Cardiac fibroblast (primary cell): Measurements from ENCODE around the gene FGD6.
A peak's percentile ranks its signal among the peaks of the same experiment; 100 is the strongest.

Experiments
- DNase-seq, 2 donors: peaks; one replicate each; pipeline versions ENCODE4 v3.0.0 to v3.0.0-alpha.2; 2010; ENCODE audit warnings: low read depth in 2 of 2
- H3K4me3 ChIP-seq, 2 donors: replicated peaks in 1 of 2; 1 replicate in 1 of 2; 2 replicates in 1 of 2; pipeline ENCODE4 v1.5.1; 2011; ENCODE audit warnings: low read depth in 2 of 2, low read length in 2 of 2, mild to moderate bottlenecking in 2 of 2, moderate library complexity in 1 of 2
- TF ChIP-seq, protein P1 (sequence below): IDR thresholded peaks from one replicate; pipeline ENCODE4 v1.5.1; 2011; ENCODE audit warnings: low read depth, mild to moderate bottlenecking, low read length, inconsistent platforms

The FGD6 gene

DNA sequence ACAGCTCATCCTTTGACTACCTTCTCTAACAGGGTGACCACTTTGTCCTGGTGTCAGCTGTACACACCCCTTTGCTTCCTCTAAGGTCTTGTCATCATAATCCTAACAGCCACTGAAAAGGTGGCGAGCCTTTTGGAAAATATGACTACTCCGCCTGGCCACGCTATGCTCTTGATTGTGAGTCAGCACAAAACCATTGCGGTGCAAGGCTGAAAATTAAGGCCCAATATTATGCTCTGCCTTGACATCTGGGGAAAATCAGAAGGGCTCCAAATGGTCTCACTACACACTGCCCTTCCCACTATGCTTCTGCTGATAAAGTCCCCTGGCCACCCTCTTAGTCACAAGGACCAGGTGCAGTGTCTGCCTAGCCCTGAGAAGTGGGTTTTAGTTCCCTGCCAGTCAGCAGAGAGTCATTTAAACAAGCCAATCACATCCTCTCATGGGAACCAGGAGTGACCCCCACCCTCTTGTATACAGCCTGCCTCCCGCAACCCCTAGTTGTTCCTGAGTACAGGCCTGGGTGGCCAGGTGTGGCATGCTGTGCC lies 34.3 kb downstream of the FGD6 start:
- peak; percentile 62 to 93 for DNase-seq
- TF ChIP-seq, protein P1, sequence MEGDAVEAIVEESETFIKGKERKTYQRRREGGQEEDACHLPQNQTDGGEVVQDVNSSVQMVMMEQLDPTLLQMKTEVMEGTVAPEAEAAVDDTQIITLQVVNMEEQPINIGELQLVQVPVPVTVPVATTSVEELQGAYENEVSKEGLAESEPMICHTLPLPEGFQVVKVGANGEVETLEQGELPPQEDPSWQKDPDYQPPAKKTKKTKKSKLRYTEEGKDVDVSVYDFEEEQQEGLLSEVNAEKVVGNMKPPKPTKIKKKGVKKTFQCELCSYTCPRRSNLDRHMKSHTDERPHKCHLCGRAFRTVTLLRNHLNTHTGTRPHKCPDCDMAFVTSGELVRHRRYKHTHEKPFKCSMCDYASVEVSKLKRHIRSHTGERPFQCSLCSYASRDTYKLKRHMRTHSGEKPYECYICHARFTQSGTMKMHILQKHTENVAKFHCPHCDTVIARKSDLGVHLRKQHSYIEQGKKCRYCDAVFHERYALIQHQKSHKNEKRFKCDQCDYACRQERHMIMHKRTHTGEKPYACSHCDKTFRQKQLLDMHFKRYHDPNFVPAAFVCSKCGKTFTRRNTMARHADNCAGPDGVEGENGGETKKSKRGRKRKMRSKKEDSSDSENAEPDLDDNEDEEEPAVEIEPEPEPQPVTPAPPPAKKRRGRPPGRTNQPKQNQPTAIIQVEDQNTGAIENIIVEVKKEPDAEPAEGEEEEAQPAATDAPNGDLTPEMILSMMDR: no peak
- no peak overlapping the region for H3K4me3 ChIP-seq

- TF ChIP-seq, protein P1: no peak
- DNase-seq: no peak
- H3K4me3 ChIP-seq: no peak overlapping the region
These were observed 36.2 kb downstream of the FGD6 start for GRCh38 chr12:95181103-95181502.

DNA sequence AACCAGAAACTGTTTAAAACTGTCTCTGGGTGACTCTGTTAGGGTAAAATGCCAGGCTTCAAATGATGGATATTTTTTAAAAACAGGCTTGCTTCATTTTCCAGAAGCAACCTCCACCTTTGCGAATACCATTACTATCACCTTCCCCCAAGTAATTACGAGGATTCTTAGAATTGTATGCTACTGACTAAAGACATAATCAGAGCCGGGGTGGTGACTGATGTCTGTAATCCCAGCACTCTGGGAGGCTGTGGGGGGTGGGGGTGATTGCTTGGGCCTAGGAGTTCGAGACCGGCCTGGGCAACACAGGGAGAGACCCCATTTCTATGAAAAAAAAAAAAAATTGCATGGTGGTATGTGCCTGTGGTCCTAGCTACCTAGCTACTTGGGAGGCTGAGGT lies 38.3 kb downstream of the FGD6 start:
- no peak overlapping the region for H3K4me3 ChIP-seq
- DNase-seq: no peak
- TF ChIP-seq, protein P1: no peak

DNA sequence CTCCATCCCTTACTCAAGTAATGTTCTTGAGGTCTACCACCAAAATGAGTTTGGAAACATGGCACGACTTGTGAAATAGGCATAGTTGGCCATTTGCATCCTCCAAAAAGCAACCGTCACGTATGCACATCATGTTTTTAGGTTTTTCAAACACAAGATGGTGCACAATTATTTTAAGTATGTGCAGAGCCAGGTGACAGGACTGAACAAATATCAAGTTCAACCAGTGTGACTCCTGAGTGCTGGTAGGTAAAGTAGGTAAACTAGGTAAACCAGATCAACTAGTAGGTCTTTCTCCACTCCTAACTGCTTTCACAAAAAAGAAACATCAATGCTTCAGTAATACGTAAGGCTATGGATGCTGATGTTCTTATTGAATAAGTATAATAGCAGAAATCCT lies 39.1 kb downstream of the FGD6 start:
- DNase-seq: no peak
- H3K4me3 ChIP-seq: no peak overlapping the region
- TF ChIP-seq, protein P1: no peak

DNA sequence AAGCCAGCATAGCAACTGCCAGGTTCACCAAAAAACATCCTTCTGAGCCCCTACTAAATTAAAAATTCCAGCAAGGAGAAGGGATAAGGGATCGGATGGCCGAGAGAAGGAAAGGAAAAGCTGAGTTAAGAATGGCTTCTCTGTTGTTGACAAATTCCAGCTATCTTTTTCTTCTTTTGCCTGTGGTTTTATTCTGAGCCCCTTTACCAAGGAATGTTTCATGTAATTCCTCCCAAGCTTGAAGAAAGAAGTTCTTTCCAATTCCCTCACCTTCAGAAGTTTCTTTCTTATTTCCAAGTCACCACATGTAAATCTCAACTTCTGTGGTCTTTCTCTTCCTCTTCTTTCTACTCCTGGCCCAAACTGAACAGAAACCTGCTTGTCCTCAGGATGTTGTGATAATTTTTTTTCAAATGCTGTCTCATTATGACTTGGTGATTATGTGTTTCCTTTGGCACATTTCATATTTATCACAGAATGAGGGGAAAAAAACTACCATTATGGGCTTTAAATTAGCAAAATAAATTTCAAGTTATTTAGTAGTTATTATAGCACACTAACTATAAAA lies 40.0 kb downstream of the FGD6 start:
- TF ChIP-seq, protein P1: no peak
- H3K4me3 ChIP-seq: no peak overlapping the region
- no peak for DNase-seq

DNA sequence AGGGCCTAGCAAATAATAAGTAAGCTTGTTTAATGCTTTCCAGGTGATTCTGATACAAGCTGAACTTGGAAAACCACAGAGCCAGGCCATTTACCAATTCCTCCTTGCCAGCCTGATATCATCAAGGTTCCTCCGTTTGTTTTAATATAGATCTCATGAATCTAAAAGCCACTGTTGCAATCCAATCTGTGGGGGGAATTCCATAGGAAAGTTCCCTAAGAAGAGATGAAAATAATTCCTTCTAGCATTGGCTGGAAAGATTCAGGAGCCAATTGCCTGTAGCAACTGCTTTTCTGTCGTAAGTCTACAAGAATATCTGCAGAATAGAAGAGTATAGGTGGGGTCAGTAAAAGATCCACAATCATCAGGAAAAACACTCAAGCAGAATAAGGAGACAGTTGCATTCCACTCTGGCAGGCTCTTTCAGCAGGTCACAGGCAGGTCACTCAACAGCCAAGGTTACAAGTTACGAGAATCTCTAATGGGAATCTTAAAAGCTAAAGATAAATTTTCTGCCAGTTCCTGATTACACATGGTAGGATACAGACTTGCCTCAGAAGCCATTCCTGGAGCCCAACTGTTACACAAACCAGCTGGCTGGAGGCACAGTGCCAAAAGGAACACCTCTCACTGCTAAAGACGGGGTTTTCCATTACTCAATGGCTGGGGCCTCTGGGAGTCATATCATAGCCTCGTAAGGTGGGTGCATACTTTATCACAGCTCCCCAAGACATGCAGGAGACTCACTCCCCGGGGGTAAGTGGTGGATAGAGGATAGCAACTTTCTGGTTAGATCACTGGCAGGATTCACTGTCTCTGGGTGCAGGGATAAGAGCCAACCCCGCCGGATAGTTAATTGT lies 43.6 kb downstream of the FGD6 start:
- TF ChIP-seq, protein P1: no peak

More for the DNA sequence above, 43.6 kb downstream of the FGD6 start:
- H3K4me3 ChIP-seq: no peak overlapping the region
- peak; percentile 90 to 95 for DNase-seq
